Measurements from ENCODE around the gene ITPR1. TPM values are rescaled to one million over a fixed set of nuclear protein-coding genes. Genes with fewer than 3 reads are reported as not detected.

ITPR1 gene
- total RNA-seq, 2 donors from 2014 or later: 254 to 283 TPM

GRCh38 chr3:4546346-4547178 lies 53.4 kb downstream of the ITPR1 start:
- no peak for DNase-seq (ENCODE audit: low spot score)
- Histone ChIP-seq H3K4me1 (ENCODE audit: control insufficient read depth in 1 of 2, low read depth in 2 of 2) (peaks cover 8 to 46% of the 10 kb centered on the region in 2 donors), H3K36me3 (no peaks in the 10 kb centered on the region), H3K4me3 (no peak overlapping the region), H3K27ac (no peak overlapping the region), H3K9me3 (no peaks in the 10 kb centered on the region), H3K27me3 (replicated peaks; ENCODE audit: insufficient read depth) (no peaks in the 10 kb centered on the region)
- ATAC-seq (ENCODE audit: insufficient number of reproducible peaks, low FRiP score, low read depth): no peak
- no peak for TF ChIP-seq CTCF (IDR thresholded peaks at IDR 0.05)

- no peak overlapping the region for H3K27ac ChIP-seq
- no peak for TF ChIP-seq CTCF (IDR thresholded peaks at IDR 0.05)
- H3K27me3 ChIP-seq (replicated peaks; ENCODE audit: insufficient read depth): no peaks in the 10 kb centered on the region
- no peak for DNase-seq (ENCODE audit: low spot score)
- H3K9me3 ChIP-seq: no peaks in the 10 kb centered on the region
- ATAC-seq (ENCODE audit: insufficient number of reproducible peaks, low FRiP score, low read depth): no peak
- no peaks in the 10 kb centered on the region for H3K36me3 ChIP-seq
- peaks cover 16 to 58% of the 10 kb centered on the region in 2 donors for H3K4me1 ChIP-seq (ENCODE audit: control insufficient read depth in 1 of 2, low read depth in 2 of 2)
- H3K4me3 ChIP-seq: no peak overlapping the region
These were observed 54.7 kb downstream of the ITPR1 start for GRCh38 chr3:4547799-4548198.

GRCh38 chr3:4548356-4548755 lies 55.2 kb downstream of the ITPR1 start:
- no peak overlapping the region for H3K27ac ChIP-seq
- H3K4me3 ChIP-seq: no peak overlapping the region
- peaks cover 16 to 55% of the 10 kb centered on the region in 2 donors for H3K4me1 ChIP-seq (ENCODE audit: control insufficient read depth in 1 of 2, low read depth in 2 of 2)
- DNase-seq (ENCODE audit: low spot score) (no peak), ATAC-seq (ENCODE audit: insufficient number of reproducible peaks, low FRiP score, low read depth) (no peak)
- H3K9me3 ChIP-seq: no peaks in the 10 kb centered on the region
- no peak for TF ChIP-seq CTCF (IDR thresholded peaks at IDR 0.05)
- no peaks in the 10 kb centered on the region for H3K27me3 ChIP-seq (replicated peaks; ENCODE audit: insufficient read depth)
- no peaks in the 10 kb centered on the region for H3K36me3 ChIP-seq

- TF ChIP-seq CTCF (IDR thresholded peaks at IDR 0.05): no peak
- ATAC-seq (ENCODE audit: insufficient number of reproducible peaks, low FRiP score, low read depth) (no peak), DNase-seq (ENCODE audit: low spot score) (no peak)
- H3K9me3 ChIP-seq: no peaks in the 10 kb centered on the region
- peaks cover 16 to 55% of the 10 kb centered on the region in 2 donors for H3K4me1 ChIP-seq (ENCODE audit: control insufficient read depth in 1 of 2, low read depth in 2 of 2)
- no peaks in the 10 kb centered on the region for H3K27me3 ChIP-seq (replicated peaks; ENCODE audit: insufficient read depth)
- H3K36me3 ChIP-seq: no peaks in the 10 kb centered on the region
- no peak overlapping the region for H3K4me3 ChIP-seq
- H3K27ac ChIP-seq: no peak overlapping the region
These were observed 55.6 kb downstream of the ITPR1 start for GRCh38 chr3:4548780-4549179.

GRCh38 chr3:4549896-4550295 lies 56.7 kb downstream of the ITPR1 start:
- Histone ChIP-seq H3K4me1 (ENCODE audit: control insufficient read depth in 1 of 2, low read depth in 2 of 2) (peaks cover 16 to 55% of the 10 kb centered on the region in 2 donors), H3K4me3 (no peak overlapping the region), H3K27ac (peak overlapping the region; percentile 25 to 26), H3K9me3 (no peaks in the 10 kb centered on the region), H3K27me3 (replicated peaks; ENCODE audit: insufficient read depth) (no peaks in the 10 kb centered on the region), H3K36me3 (no peaks in the 10 kb centered on the region)
- no peak for ATAC-seq (ENCODE audit: insufficient number of reproducible peaks, low FRiP score, low read depth)
- no peak for DNase-seq (ENCODE audit: low spot score)
- TF ChIP-seq CTCF (IDR thresholded peaks at IDR 0.05): no peak

Measured in thoracic aorta (tissue), 2 donors.